SK-N-DZ (cell line): ENCODE results near the gene ZNF536.

Experiments used
- DNase-seq: peaks from one replicate; pipeline ENCODE4 v3.0.0-alpha.2; 2015; ENCODE audit warnings: low spot score

The ZNF536 gene

DNA sequence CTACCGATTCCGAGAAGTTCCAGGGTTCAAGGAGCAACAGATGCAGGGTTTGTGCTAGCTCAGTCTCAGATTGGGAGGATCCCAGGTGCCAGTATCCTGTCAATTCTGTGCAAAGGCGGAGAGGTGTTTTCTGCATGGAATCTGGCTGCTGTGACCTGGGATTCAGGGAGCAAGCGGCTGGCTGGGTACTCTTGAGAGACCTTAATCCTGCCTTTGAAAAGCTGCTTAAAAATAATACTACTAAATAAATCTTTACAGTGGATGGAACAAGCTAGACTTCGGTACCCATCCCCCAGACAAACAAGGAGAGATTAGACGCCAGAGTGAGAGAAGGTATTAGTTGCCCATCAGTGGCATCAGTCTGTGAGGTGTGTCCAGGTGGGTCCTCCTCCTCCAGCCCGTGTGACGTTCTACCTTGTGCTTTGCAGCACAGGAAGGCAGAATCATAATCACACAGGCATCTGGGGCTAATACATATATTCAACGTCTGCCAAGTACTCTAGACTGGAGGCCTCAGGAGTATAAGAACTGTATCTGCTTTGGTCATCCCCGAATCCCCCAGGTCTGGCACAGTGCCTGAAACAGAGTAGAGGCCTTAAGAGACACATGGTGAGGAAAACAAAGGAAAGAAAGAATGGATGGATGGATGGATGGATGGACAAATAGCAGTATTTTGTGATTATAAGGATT is 230.6 kb downstream of the ZNF536 start:
- DNase-seq: no peak

- no peak for DNase-seq
These were observed 232.5 kb downstream of the ZNF536 start for GRCh38 chr19:30604657-30605056.

- DNase-seq: no peak
These were observed 233.1 kb downstream of the ZNF536 start for GRCh38 chr19:30605333-30605732.

GRCh38 chr19:30606114-30607050 is 234.2 kb downstream of the ZNF536 start:
- no peak for DNase-seq
